Measurements from ENCODE around the gene ZNF653.
"Not testable (repeated sequence)": the region's sequence is repeated elsewhere in the genome, so short reads cannot be mapped to it uniquely, and the experiment has no call there.

ZNF653 gene

DNA sequence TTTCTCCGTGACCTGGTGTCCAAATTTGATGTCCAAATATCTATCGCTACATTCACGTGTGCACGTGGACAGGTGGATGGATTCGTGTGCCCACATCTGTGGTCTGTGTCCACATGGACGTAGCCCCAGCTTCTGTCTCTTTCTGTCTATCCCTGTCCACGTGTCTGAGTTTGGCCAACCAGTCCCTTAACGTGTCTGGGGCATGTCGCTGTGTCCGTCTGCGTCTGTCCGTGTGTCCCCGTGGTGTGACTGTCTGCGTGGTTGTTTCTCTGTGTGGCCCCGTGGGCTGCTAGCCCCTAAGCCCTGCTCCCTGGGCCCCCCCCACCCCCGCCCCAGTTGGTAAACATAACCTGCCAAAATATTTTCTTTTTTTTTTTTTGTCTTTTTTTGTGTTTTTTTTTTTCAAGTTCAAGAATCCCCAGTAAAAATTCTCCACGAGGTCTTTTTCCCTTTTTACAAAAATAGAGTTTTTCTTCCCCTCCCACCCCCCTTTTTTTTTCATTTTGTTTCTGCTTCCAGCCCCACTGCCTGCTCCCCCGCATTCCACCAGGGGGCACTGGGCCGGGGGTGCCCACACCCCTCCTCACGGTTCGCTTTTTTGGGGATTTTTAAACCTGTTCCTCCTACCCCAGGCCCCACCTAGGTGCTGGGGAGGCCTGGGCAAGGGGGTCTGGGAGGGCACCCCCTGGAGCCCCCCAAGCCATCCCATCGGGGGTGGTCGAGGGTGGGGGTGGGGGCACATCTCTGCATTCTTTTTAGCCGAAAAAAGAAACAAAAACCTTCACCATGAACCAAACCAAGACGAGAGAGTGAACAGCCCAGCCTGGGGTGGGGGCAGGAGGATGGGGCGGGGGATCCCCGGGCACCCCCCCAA lies 51.9 kb downstream of the ZNF653 start:
- FAIRE-seq, result no peak

DNA sequence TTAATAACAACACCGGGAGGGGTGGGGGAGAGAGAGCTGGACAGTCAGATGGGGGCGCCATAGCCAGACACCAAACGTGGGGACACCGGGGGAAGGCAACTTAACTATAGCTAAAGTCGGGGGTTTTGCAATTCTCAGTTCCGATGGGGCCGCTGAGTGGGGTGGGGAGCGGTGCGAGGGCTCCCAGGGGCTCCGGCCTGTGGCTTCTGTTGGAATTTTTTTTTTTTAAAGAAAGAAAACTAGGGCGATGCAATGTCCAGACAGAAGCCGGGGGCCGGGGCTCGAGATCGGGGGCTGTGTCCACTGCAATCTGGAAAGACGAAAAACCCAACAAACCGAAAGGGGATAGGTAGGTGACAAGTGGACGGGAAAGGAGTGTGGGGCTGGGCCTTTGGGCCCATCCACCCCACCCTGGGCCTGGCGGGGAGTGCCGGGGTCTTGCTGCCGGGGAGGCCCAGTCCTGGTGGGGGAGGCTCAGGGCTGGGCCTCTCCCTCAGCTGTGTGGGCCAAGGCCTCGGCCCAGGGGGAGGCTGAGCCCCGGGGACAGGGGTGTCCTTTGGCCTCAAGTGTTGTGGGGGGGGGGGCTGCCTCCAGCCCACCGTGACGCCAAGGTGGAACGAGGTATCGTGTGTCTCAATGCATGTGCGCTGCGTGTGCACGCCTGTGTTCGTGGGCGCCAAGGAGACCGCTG lies 52.9 kb downstream of the ZNF653 start:
- no peak for FAIRE-seq

DNA sequence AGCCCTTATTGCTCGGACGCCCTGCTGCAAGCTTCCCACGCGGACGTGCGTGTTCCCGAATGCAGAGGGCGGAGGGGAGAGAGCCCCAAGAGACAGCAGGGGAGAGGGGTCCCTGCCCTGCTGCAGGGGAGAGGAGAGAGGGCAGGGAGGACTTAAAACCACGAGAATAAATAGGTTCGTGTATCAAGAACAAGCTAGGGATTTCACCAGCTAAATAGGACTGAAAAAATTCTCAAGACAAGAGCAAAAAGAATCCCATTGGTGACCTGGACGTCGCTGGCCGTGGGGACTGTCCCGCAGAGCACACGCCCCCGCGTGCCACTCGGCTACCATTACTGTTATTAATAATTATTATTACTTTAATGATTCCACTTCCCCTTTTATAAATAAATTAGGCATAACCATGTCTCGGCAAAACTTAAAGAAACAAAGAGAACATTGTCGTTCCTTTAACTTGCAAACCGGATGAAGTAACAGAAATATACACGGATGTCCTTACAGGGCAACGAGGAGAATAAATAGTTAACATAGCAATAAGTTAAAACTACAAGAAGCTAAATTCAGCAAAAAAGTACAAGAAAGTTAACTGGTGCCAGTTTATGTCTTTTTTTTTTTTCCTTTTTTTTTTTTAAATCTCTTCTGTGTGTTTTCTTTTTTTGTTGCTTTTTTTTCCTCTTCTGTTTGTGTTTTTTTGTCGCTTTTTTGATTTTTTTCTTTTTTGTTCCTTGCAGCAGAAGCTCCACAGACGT lies 53.6 kb downstream of the ZNF653 start:
- no peak for FAIRE-seq

DNA sequence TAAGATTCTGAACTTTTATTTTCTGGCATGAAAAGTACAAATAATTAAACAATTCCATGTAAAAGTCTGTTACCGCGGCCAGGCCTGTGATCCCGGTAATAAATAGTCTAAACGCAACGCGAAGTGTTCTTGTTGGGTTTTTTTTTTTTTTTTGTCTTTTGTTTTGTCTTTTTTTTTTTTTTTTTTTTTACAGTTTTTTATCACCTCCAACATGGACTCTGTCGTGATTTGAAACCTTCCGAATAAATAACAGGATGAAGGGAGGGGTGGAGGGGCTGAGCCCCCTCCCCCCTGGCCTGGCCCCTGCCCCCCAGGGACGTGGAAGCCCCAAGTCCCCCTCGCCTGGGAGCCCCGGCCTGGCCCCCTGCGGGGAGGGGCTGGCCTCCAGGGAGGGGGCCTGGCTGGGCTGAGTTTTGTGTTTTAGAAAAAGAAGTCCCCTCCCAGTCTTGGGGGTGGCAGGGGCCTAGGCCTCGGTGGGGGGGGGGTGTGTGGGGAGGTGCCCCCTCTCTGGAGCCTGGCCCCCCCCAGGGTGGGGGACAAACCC lies 54.2 kb downstream of the ZNF653 start:
- no peak for FAIRE-seq

DNA sequence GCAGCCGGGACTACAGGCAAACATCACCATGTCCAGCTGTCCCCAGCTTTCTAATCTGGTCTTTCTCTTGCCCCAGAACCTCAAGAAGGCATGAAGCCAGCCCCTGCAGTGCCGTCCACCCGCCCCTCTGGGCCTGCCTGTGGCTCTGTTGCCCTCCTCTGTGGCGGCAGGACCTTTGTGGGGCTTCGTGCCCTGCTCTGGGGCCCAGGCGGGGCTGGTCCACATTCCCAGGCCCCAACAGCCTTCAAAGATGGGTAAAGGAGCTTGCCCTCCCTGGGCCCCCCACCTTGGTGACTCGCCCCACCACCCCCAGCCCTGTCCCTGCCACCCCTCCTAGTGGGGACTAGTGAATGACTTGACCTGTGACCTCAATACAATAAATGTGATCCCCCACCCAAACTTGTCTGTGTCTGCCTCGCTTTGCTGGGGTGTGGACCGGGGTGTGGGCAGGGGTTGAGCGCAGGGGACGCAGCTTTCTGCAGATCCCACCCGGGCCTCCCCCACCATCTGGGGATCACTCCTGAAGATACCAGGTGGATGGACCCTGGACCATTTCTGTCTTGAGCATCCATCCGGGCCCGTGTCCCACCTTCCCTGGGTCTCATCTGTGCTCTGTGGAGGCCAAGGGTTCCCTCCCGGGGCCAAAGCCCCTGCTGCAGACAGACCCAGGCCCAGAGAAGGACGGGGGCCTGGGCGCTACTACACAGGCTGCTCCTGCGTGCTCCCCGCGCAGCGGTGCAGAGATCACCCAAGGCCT lies 54.9 kb downstream of the ZNF653 start:
- FAIRE-seq, result no peak

DNA sequence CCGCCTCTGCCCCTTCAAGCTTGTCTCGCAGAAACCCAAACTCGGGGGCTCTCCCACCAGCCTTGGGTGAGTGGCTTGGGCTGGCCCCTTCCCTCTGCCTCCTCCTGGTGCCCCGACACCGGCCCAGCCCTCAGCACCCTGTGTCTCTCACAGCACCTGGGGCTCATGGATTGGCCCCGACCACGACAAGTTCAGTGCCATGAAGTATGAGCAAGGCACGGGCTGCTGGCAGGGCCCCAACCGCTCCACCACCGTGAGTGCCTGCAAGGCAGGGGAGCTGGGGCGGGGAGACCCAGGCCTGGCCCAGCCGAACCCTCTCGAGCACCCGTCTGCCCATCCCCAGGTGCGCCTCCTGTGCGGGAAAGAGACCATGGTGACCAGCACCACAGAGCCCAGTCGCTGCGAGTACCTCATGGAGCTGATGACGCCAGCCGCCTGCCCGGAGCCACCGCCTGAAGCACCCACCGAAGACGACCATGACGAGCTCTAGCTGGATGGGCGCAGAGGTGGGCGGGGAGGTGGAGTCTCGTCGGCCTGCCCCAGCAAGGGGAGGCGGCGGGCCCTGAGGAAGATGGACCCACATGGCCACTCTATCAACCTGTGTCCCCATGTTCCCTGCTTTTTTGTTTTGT lies 56.6 kb downstream of the ZNF653 start:
- no peak for FAIRE-seq

DNA sequence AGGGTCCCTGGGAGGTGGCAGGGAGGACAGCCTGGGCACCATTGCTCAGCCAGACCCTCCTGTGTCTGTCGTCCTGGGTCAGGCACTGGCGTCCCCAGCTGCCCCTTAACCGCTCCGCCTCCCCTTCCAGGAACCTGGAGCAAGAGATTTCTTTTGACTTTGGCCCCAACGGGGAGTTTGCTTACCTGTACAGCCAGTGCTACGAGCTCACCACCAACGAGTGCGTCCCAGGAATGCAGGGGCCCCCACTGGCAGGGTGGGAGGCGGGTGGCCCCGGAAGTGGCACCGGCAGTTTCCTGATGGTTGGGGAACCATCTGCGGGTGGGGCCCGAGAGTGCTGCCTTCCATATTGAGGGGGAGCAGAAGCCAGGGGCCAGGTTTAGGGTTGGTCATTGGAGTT lies 57.2 kb downstream of the ZNF653 start:
- no peak for FAIRE-seq

DNA sequence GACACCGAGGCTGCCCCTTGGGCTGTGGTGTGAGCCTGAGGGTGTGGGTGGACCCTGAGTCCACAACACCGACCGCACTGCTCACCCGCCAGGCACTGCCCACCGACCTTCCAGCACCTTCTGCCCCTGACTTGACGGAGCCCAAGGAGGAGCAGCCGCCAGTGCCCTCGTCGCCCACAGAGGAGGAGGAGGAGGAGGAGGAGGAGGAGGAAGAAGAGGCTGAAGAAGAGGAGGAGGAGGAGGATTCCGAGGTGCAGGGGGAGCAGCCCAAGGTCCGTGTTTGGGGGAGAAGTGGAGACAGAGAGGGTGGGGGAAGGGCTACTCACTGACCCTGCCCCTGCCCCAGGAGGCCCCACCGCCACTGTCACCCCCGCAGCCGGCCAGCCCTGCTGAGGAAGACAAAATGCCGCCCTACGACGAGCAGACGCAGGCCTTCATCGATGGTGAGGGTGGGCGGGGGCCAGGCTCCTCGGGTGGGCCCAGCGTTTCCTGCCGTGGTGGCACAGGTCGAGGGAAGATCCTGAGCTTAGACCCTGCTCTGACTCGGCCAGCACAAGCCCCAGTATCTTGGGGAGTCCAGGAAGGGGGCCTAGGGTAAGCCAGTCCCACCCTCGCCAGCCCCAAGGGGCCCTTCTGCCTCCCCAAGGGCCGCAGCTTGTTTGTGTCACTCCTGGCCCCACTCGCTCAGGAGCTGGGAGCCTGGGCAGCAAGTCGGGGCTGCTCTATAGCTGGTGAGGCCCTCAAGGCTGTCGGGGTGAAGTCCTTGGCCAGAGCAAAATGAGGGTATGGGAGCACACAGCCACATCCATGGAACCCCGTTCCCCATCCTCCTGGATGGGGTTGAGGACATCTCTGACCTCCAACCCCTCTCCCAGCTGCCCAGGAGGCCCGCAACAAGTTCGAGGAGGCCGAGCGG lies 58.0 kb downstream of the ZNF653 start:
- FAIRE-seq, result no peak

DNA sequence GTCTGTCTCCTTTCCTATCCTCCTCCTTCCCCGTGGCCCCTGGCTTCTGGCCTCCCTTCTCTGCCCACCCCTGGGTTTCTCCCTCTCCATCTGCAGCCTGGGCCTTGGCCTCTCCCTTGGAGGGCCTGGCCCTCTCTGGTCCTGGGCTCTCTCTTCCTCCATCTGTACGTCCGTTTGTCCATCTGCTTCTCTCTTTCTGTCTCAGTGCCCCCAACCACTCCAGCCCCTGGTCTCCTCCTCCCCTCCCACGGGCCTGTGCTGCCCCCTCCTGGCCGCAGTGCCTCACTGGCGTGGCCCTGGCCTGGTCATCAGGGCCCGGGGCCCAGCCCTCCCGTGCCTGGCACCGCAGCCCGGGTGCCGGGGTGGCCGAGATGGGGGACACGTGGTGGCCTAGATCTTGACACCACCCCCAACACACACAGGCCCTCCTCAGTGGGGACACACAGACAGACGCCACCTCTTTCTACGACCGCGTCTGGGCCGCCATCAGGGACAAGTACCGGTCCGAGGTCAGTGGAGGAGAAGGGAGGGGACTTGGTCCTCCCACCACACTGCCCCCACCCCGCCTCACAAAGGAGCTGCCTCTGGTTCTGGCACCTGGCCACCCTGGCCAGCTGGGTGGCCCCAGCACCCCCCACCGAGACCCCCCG lies 58.9 kb downstream of the ZNF653 start:
- FAIRE-seq, result no peak

DNA sequence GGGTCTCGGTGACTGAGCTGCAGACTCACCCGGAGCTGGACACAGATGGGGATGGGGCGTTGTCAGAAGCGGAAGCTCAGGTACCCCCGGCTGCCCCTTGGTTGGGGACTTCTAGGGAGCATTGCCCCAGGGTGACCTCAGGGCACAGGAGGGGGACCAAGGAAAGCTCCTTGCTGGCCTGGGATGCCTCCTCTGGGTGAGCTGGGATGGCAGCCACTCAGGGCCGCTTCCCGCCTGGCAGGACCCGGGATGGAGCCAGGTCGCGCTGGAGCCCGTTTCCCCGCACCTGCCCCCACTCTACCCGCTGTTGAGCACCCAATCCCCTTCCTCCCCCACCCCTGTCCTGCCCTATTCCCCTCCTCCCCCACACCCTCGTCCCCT lies 59.4 kb downstream of the ZNF653 start:
- no peak for FAIRE-seq

DNA sequence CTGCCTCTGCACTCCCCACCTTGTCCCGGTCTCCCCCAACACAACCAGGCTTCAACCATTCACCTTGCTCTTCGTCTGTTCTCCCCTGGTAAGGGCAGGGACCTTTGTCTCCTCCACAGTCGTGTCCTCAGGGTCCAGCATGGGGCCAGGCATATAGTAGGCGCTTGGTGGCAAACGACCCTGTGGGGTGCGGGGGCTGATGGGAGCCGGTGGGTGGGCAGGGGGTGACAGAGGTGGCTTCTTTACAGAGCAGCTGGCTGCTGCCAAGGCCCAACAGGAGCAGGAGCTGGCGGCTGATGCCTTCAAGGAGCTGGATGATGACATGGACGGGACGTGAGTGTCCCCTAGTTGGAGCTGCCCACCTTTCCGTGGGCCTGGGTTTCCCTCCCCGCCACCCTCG lies 60.5 kb downstream of the ZNF653 start:
- FAIRE-seq, result no peak

DNA sequence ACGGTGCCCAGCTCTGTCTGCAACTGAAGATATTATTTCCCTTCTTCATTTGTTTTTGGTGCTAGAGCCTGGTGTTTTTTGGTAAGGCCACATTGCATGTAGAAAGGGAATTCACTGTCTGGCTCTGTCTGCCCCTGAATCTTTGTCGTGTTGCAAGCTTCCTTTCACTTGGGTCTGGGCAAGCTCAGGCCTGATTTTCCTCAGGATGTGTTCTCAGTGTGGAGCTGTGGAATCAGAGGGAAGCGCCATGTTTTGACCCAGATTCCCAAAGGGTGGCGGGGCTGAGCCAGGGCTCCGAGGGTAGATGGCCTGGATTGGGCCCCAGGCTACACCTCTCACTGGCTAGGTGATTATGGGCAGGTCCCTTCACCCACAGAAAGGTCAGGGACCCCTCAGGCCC lies 61.6 kb downstream of the ZNF653 start:
- no peak for FAIRE-seq

DNA sequence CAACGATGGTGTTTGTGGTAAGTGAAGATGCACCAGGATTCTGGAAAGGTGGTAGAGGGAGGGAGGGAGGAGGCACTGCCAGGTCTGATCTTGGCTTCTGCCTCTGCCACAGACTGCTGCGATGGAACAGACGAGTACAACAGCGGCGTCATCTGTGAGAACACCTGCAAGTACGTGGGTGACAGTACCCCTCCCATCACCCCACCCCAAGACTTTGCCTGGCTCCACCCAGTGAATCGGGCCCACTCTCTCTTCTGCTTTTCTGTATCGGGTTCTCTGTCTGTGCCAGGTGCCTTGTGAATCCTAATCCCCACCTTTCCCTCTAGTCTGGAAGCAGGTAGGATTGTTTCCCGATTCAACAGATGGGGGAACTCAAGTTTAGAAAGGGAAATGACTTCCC lies 67.7 kb downstream of the ZNF653 start:
- FAIRE-seq, result no peak

DNA sequence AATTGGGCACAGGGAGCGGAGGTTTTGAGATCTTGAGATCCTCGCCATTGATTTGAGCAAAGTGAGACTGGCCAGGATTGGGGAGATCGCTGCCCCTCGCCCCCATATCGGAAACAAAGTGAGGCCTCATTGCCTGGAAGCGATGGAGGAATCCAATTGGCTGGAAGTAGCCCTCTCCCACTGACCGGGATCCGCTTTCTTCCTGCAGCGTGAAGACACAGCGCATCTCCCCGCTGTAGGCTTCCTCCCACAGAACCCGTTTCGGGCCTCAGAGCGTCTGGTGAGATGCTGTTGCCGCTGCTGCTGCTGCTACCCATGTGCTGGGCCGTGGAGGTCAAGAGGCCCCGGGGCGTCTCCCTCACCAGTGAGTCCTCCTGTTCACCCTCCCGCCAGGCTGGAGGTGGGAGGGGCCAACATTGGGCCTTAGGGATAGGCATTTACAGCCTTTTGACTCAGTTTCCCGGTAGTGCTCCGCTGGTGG lies 69.8 kb downstream of the ZNF653 start:
- no peak for FAIRE-seq

DNA sequence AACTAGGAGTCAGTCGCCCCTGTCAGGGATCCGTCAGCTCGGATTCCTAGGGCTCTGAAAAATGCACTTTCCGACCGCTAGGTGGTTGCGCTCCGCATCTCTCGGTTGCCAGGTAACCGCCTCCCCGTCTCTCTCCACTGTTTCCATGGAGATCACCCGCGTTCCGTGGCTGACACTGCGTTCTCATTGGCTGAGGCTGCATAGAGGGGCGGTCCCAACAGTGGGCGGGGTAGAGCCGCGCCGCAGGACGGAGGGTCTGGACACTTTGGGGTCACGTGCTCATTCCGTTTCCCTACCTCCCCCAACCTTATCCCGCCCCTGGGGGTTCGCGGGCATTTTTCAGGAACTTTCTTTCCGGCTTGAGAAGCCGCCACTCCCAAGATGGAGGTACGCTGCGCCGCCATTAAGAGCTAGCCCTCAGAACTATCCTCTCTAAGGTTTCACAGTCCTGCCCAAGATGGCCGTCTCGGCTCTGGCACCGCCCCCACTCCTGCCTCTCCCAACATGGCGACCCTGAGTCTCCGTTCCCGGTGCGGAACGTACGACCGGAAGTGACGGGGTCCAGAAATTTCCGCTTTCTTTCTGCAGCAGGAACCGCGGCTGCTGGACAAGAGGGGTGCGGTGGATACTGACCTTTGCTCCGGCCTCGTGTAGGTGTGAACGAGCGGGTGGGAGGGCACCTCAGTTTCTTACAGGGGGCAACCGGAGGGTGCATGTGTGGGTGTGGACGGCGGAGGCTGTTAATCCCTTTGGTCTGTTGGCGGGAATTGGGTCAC lies 70.4 kb downstream of the ZNF653 start, which contains the start of the genes ODAD3 and PRKCSH:
Gene ODAD3 (minus strand): TSS at position 65 of the 776 bp plus-strand sequence. CDS start 105 bp downstream, outside the sequence.
Gene PRKCSH (plus strand): TSS at position 579 of the 776 bp plus-strand sequence. CDS start 483 bp downstream, outside the sequence.
- FAIRE-seq, result peak; percentile 93

DNA sequence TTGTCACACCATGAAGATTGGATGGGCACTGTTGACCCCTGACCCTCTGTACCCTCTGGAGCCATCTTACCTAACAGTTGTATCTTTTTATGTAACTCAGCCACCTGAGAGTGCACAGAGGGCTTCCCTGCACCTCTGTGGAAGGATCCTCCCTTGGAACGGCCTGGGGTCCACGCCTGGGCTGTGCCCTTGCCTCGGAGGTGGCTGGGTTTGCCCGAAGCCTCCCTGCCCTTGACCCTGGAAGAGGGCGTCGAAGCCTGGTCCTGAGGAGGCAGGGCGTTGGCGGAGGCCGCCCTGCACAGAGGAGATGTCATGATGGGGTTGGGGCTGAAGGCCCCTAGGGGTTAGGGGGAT lies 71.0 kb downstream of the ZNF653 start:
- FAIRE-seq, result no peak

DNA sequence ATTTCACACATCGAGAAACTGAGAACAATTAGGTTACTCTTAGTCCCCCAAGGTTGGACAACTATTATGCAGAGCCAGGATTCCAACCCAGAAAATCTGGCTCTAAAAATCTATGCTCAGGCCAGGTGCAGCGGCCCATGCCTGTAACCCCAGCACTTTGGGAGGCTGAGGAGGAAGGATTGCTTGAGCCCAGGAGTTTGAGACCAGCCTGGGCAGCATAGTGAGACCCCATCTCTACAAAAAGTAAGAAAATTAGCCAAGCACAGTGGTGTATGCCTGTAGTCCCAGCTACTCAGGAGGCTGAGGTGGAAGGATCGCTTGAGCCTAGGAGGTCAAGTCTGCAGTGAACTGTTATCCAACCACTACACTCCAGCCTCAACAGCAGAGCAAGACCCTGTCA lies 72.1 kb downstream of the ZNF653 start:
- FAIRE-seq, result not testable (repeated sequence)
